Activated T-cell treated with anti-CD3 and anti-CD28 coated beads, Interleukin-2, amount 50 U/mL, for 24 hours (primary cell): ENCODE results near the gene ADAMTS6.
A peak's percentile ranks its signal among the peaks of the same experiment; 100 is the strongest.

Source experiments
- DNase-seq: peaks from one replicate; pipeline ENCODE4 v3.0.0-alpha.2; 2020
- H3K27ac Mint-ChIP-seq: 2 replicates; pipeline ENCODE4 v1.8.0; 2020; ENCODE audit warnings: mild to moderate bottlenecking, mixed read lengths
- H3K27me3 Mint-ChIP-seq: 2 replicates; pipeline ENCODE4 v1.8.0; 2020; ENCODE audit warnings: mixed read lengths
- H3K36me3 Mint-ChIP-seq: 2 replicates; pipeline ENCODE4 v1.8.0; 2020; ENCODE audit warnings: low read depth, mixed read lengths
- H3K4me1 Mint-ChIP-seq: 2 replicates; pipeline ENCODE4 v1.8.0; 2020; ENCODE audit warnings: low read depth, mixed read lengths
- H3K4me3 Mint-ChIP-seq: 2 replicates; pipeline ENCODE4 v1.8.0; 2020; ENCODE audit warnings: mild to moderate bottlenecking, moderate library complexity, mixed read lengths
- H3K9me3 Mint-ChIP-seq: 2 replicates; pipeline ENCODE4 v1.8.0; 2020; ENCODE audit warnings: mixed read lengths

ADAMTS6 gene

GRCh38 chr5:65103756-65104440 lies 377.8 kb downstream of the ADAMTS6 start:
- no peaks in the 10 kb centered on the region for H3K27me3 Mint-ChIP-seq
- peak overlapping the region; percentile 66 for H3K4me3 Mint-ChIP-seq
- peak overlapping the region; percentile 77 for H3K27ac Mint-ChIP-seq
- H3K9me3 Mint-ChIP-seq, result no peaks in the 10 kb centered on the region
- peak; percentile 38 for DNase-seq
- H3K36me3 Mint-ChIP-seq, result no peaks in the 10 kb centered on the region
- peaks cover 48% of the 10 kb centered on the region for H3K4me1 Mint-ChIP-seq

- H3K4me3 Mint-ChIP-seq, result peak overlapping the region; percentile 74
- DNase-seq, result peak; percentile 76
- no peaks in the 10 kb centered on the region for H3K36me3 Mint-ChIP-seq
- no peaks in the 10 kb centered on the region for H3K27me3 Mint-ChIP-seq
- peak overlapping the region; percentile 77 for H3K27ac Mint-ChIP-seq
- H3K9me3 Mint-ChIP-seq, result no peaks in the 10 kb centered on the region
- peaks cover 48% of the 10 kb centered on the region for H3K4me1 Mint-ChIP-seq
These were observed 378.6 kb downstream of the ADAMTS6 start for GRCh38 chr5:65102976-65103711.

GRCh38 chr5:65102371-65102975 lies 379.2 kb downstream of the ADAMTS6 start:
- DNase-seq, result no peak
- H3K4me1 Mint-ChIP-seq, result peaks cover 48% of the 10 kb centered on the region
- H3K4me3 Mint-ChIP-seq, result peak overlapping the region; percentile 74
- no peaks in the 10 kb centered on the region for H3K27me3 Mint-ChIP-seq
- H3K36me3 Mint-ChIP-seq, result no peaks in the 10 kb centered on the region
- peak overlapping the region; percentile 88 for H3K27ac Mint-ChIP-seq
- no peaks in the 10 kb centered on the region for H3K9me3 Mint-ChIP-seq

- Mint-ChIP-seq H3K4me1 (peaks cover 48% of the 10 kb centered on the region), H3K9me3 (no peaks in the 10 kb centered on the region), H3K36me3 (no peaks in the 10 kb centered on the region), H3K27me3 (no peaks in the 10 kb centered on the region), H3K27ac (no peak overlapping the region), H3K4me3 (no peak overlapping the region)
- DNase-seq, result no peak
These were observed 380.1 kb downstream of the ADAMTS6 start for GRCh38 chr5:65101632-65102100.

GRCh38 chr5:65100911-65101631 lies 380.6 kb downstream of the ADAMTS6 start:
- no peak overlapping the region for H3K27ac Mint-ChIP-seq
- H3K36me3 Mint-ChIP-seq, result no peaks in the 10 kb centered on the region
- DNase-seq, result peak; percentile 43
- no peaks in the 10 kb centered on the region for H3K27me3 Mint-ChIP-seq
- peaks cover 45% of the 10 kb centered on the region for H3K4me1 Mint-ChIP-seq
- H3K9me3 Mint-ChIP-seq, result no peaks in the 10 kb centered on the region
- no peak overlapping the region for H3K4me3 Mint-ChIP-seq
